ENCODE results near the gene IL10RB.

IL10RB gene

GRCh38 chr21:33279330-33279820 lies 13.2 kb downstream of the IL10RB start:
- FAIRE-seq, result no peak
- no peak for TF ChIP-seq SPI1 (IDR thresholded peaks at IDR 0.05; ENCODE audit: low read depth, low read length)
- TF ChIP-seq POLR2AphosphoS5 (IDR thresholded peaks at IDR 0.05; ENCODE audit: low read depth, low read length), result no peak
- no peak for TF ChIP-seq POU2F2 (IDR thresholded peaks at IDR 0.05; ENCODE audit: low read depth, low read length)
- no peak for TF ChIP-seq PAX5 (IDR thresholded peaks at IDR 0.05; ENCODE audit: insufficient read depth, low read length, severe bottlenecking)
- no peak for DNase-seq (ENCODE audit: insufficient read length, low spot score)

- FAIRE-seq (no peak), DNase-seq (ENCODE audit: insufficient read length, low spot score) (no peak)
- TF ChIP-seq PAX5 (IDR thresholded peaks at IDR 0.05; ENCODE audit: insufficient read depth, low read length, severe bottlenecking), result no peak
- TF ChIP-seq TAF1 (IDR thresholded peaks at IDR 0.05; ENCODE audit: low read depth, low read length), result no peak
- TF ChIP-seq POLR2A (IDR thresholded peaks at IDR 0.05; ENCODE audit: low read depth, low read length), result no peak
- no peak for TF ChIP-seq POU2F2 (IDR thresholded peaks at IDR 0.05; ENCODE audit: low read depth, low read length)
- no peak for TF ChIP-seq POLR2AphosphoS5 (IDR thresholded peaks at IDR 0.05; ENCODE audit: low read depth, low read length)
- no peak for TF ChIP-seq SPI1 (IDR thresholded peaks at IDR 0.05; ENCODE audit: low read depth, low read length)
These were observed 15.0 kb downstream of the IL10RB start for GRCh38 chr21:33281096-33281652.

GRCh38 chr21:33283203-33283602 lies 17.0 kb downstream of the IL10RB start:
- TF ChIP-seq POU2F2 (IDR thresholded peaks at IDR 0.05; ENCODE audit: low read depth, low read length) (no peak), POLR2A (IDR thresholded peaks at IDR 0.05; ENCODE audit: low read depth, low read length) (no peak), SPI1 (IDR thresholded peaks at IDR 0.05; ENCODE audit: low read depth, low read length) (no peak), PAX5 (IDR thresholded peaks at IDR 0.05; ENCODE audit: insufficient read depth, low read length, severe bottlenecking) (no peak), POLR2AphosphoS5 (IDR thresholded peaks at IDR 0.05; ENCODE audit: low read depth, low read length) (no peak), TAF1 (IDR thresholded peaks at IDR 0.05; ENCODE audit: low read depth, low read length) (no peak)
- DNase-seq (ENCODE audit: insufficient read length, low spot score) (no peak), FAIRE-seq (no peak)

GRCh38 chr21:33286076-33286475 lies 19.9 kb downstream of the IL10RB start:
- FAIRE-seq, result peak; percentile 13
- no peak for DNase-seq (ENCODE audit: insufficient read length, low spot score)
- TF ChIP-seq POLR2A (IDR thresholded peaks at IDR 0.05; ENCODE audit: low read depth, low read length), result no peak
- TF ChIP-seq PAX5 (IDR thresholded peaks at IDR 0.05; ENCODE audit: insufficient read depth, low read length, severe bottlenecking), result no peak
- no peak for TF ChIP-seq POLR2AphosphoS5 (IDR thresholded peaks at IDR 0.05; ENCODE audit: low read depth, low read length)
- TF ChIP-seq SPI1 (IDR thresholded peaks at IDR 0.05; ENCODE audit: low read depth, low read length), result no peak
- no peak for TF ChIP-seq TAF1 (IDR thresholded peaks at IDR 0.05; ENCODE audit: low read depth, low read length)
- no peak for TF ChIP-seq POU2F2 (IDR thresholded peaks at IDR 0.05; ENCODE audit: low read depth, low read length)

DNA sequence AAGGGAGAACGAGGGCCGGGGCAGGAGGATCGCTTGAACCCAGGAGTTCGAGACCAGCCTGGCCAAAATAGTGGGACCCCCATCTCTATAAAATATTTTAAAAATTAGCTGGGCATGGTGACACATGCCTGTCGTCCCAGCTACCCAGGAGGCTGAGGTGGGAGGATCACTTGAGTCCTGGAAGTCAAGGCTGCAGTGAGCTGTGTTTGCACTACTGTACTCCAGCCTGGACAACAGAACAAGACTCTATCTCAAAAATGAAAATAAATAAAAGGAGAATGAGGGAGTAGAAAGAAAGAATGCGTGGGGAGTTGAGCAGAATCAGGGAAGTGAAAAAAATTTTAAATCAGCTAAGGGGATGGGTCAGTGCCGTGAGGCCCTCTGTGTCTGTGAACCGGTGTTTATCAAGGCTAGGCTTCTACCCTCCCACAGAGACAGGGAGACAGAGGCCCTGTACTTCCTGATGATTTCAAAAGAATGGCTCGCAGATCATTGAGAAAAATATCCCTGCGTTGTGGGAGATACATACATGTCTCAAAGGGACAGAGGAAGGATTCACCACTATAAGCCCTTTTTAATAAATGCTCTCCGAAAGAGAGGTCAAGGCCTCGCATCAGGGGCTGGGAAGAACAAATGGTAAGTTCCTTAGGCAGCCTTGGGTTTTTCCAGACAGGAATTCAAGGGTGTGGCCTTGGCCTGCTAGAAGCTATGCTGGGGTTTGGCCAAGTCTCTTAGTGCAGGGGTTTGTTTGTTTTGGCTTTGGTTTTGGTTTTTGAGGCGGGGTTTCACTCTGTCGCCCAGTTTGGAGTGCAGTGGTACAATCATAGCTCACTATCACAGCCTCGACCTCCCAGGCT lies 20.7 kb downstream of the IL10RB start:
- no peak for FAIRE-seq

DNA sequence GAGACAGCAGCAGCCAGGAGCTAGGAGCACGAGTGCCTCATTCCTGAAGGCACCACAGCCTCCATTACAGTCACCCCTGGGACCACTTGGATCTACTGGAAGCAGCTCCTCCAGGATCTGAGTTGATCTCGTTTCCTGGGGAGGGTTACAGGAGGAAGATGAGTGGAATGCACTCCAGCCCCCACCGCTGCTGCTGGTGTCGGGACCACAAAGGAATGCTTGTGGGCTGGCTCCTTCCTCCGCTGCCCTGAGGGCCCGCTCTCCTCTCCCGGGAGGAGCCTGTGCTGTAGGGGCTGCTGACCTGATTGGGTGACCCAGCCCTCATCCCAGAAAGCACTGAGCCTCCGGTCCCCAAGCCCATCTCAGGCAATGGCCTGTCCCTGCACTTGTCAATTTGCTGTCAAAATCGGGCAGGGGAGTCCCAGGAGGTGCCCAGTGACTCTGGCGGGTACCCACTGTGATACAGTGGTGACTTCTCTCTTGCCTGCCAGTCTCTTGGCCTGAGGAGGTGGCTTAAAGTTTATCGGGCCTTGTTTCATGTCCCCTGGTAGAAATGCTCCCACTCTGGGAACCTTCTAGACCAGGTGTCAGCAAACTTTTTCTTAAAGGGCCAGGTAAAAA lies 23.1 kb downstream of the IL10RB start:
- TF ChIP-seq SPI1 (IDR thresholded peaks at IDR 0.05; ENCODE audit: low read depth, low read length), result no peak
- TF ChIP-seq POLR2AphosphoS5 (IDR thresholded peaks at IDR 0.05; ENCODE audit: low read depth, low read length), result no peak
- no peak for TF ChIP-seq TAF1 (IDR thresholded peaks at IDR 0.05; ENCODE audit: low read depth, low read length)
- TF ChIP-seq POLR2A (IDR thresholded peaks at IDR 0.05; ENCODE audit: low read depth, low read length), result no peak
- FAIRE-seq (no peak), DNase-seq (ENCODE audit: insufficient read length, low spot score) (no peak)

More for the DNA sequence above, 20.7 kb downstream of the IL10RB start:
- no peak for DNase-seq (ENCODE audit: insufficient read length, low spot score)
- peak; percentile 30; the same call in 1 of the 2 replicates for TF ChIP-seq SPI1 (IDR thresholded peaks at IDR 0.05; ENCODE audit: low read depth, low read length)
- TF ChIP-seq PAX5 (IDR thresholded peaks at IDR 0.05; ENCODE audit: insufficient read depth, low read length, severe bottlenecking), result no peak

DNA sequence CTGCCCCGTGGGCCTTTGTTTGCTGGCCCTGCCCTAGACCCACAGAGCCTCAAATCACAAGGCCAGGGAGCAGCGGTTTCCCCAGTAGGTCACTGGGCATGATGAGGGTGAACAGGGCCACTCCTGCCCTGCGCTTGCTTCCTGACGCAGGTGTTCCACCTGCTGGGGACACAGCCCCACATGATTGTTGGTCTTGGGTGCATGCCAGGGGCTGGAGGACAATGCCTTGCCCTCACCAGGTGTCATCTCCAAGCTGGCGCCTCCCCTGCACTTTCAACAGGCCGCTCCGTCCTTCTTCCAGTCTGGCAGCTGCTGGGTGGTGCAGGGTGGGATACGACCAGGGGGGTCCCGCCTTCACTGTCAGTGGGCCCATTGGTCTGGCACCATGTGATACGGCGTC lies 24.3 kb downstream of the IL10RB start:
- no peak for FAIRE-seq
- TF ChIP-seq POLR2A (IDR thresholded peaks at IDR 0.05; ENCODE audit: low read depth, low read length), result no peak
- no peak for TF ChIP-seq POLR2AphosphoS5 (IDR thresholded peaks at IDR 0.05; ENCODE audit: low read depth, low read length)
- TF ChIP-seq PAX5 (IDR thresholded peaks at IDR 0.05; ENCODE audit: insufficient read depth, low read length, severe bottlenecking), result no peak
- TF ChIP-seq TAF1 (IDR thresholded peaks at IDR 0.05; ENCODE audit: low read depth, low read length), result no peak
- DNase-seq (ENCODE audit: insufficient read length, low spot score), result no peak

- DNase-seq (ENCODE audit: insufficient read length, low spot score), result no peak
- TF ChIP-seq SPI1 (IDR thresholded peaks at IDR 0.05; ENCODE audit: low read depth, low read length), result no peak
- no peak for TF ChIP-seq POLR2A (IDR thresholded peaks at IDR 0.05; ENCODE audit: low read depth, low read length)
- TF ChIP-seq TAF1 (IDR thresholded peaks at IDR 0.05; ENCODE audit: low read depth, low read length), result no peak
- TF ChIP-seq POU2F2 (IDR thresholded peaks at IDR 0.05; ENCODE audit: low read depth, low read length), result no peak
- TF ChIP-seq POLR2AphosphoS5 (IDR thresholded peaks at IDR 0.05; ENCODE audit: low read depth, low read length), result no peak
- TF ChIP-seq PAX5 (IDR thresholded peaks at IDR 0.05; ENCODE audit: insufficient read depth, low read length, severe bottlenecking), result no peak
- FAIRE-seq, result no peak
These were observed 25.5 kb downstream of the IL10RB start for GRCh38 chr21:33291686-33292085.

DNA sequence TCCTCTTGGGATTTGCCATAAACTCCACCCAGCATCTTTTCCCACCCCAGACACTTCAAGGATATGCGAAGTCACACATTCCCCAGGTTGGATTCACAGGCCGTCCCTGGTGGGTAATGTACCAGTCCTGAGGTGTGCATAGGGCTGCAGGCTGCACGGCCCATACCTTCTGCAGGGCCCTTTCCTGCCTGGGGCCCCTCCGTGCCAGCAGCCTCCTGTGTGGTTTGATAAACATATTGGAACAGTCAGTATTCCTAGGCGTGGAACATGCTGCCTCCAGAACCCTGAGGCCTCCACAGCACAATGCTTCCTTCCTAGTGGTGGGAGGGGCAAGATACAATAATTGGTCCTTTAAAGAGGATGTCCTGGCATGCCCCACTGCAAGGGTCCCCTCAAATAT lies 26.6 kb downstream of the IL10RB start:
- TF ChIP-seq POU2F2 (IDR thresholded peaks at IDR 0.05; ENCODE audit: low read depth, low read length) (no peak), SPI1 (IDR thresholded peaks at IDR 0.05; ENCODE audit: low read depth, low read length) (no peak), POLR2AphosphoS5 (IDR thresholded peaks at IDR 0.05; ENCODE audit: low read depth, low read length) (no peak), PAX5 (IDR thresholded peaks at IDR 0.05; ENCODE audit: insufficient read depth, low read length, severe bottlenecking) (no peak), TAF1 (IDR thresholded peaks at IDR 0.05; ENCODE audit: low read depth, low read length) (no peak), POLR2A (IDR thresholded peaks at IDR 0.05; ENCODE audit: low read depth, low read length) (no peak)
- no peak for DNase-seq (ENCODE audit: insufficient read length, low spot score)
- no peak for FAIRE-seq
